Hematopoietic multipotent progenitor cell (in vitro differentiated cells): ENCODE measurements around the gene GNAT3. TPM values are rescaled to one million over a fixed set of nuclear protein-coding genes. Genes with fewer than 3 reads are reported as not detected.

Source experiments
- DNase-seq, 3 donors: peaks; one replicate each; pipeline ENCODE4 v3.0.0-alpha.2; 2011 to 2015; ENCODE audit warnings: low read depth in 2 of 3, low spot score in 2 of 3
- total RNA-seq: library from RNA; depleted of rRNA; stranded (reverse); fragments of >200 nt; gene quantifications from one replicate; pipeline ENCODE4 v1.2.3, GENCODE V29; 2012

The GNAT3 gene
- total RNA-seq, 1 donor: not detected

DNA sequence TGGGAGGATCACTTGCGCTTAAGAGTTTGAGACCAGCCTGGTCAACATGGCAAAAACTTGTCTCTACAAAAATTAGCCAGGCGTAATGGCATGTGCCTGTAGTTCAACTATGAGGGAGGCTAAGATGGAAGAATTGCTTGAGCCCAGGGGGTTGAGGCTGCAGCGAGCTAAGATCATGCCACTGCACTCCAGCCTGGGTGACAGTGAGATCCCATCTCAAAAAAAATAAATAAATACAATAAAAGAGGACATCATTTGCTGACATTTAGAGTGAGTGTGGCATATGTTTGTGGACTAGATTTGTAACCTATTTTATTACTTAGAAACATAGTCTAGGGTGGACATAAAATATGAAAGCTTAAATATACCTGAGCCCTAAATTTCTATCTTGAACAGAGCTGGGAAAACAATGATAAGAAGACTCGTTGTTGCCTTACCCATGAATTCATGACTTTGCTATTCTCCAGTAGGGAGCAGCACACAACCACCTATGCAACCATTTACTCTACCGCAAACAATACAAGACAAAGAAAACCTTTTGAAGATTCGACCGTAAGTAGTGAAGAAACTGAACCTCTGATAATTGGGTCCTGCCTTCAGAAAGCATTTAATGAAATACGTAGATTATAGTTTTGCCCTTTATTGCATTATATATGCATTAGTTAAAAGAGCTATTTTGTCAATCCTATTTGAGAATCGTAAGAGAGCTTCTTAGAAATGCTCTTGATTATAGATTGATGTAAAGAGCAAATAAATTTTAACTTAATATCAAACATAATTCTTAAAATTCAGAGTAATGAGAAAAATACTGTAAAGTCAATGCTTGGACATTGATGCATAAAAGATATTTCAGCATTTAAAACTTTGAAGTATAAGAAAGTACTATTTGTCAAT, 83.5 kb downstream of the GNAT3 start:
- DNase-seq: peak in 2 of 3 donors; percentile 58 to 86

DNA sequence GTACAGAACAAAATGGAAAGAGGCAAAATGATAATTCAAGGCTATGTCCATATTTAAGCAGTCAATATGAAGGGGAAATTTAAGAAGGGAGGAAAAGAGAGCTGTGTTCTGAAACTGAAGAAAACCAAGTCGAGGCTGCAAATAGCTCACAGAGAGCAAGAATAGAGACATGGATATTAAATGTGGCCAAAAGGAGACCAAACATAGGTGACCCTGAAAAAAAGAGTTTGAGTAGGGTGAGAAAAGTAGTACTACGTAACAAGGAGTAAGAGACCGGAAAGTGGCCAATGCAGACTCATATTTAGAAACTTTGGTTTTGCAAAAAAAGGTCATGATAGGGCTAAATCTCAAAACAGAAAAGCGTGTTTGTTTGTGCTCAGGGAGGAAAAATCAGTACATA, 84.6 kb downstream of the GNAT3 start:
- DNase-seq: no peak

DNA sequence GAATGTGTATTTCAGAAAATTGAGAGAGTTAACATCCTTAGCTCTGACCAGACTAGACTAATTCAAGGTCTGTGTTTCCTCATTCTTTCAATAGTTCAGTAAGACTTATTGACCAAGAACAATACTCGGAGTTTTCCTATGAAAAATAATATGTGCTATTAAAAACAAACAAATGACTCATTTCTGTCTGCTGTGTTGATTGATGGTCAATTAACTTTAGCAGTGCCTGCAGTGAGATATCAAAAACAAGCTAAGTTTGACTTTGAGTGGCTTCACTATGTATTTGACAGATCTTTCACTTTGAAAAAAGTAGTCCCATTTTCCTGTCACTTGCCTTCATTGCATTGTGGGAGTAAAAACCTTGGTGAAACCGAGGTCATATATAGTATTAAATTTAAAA, 91.0 kb downstream of the GNAT3 start:
- DNase-seq: no peak

DNA sequence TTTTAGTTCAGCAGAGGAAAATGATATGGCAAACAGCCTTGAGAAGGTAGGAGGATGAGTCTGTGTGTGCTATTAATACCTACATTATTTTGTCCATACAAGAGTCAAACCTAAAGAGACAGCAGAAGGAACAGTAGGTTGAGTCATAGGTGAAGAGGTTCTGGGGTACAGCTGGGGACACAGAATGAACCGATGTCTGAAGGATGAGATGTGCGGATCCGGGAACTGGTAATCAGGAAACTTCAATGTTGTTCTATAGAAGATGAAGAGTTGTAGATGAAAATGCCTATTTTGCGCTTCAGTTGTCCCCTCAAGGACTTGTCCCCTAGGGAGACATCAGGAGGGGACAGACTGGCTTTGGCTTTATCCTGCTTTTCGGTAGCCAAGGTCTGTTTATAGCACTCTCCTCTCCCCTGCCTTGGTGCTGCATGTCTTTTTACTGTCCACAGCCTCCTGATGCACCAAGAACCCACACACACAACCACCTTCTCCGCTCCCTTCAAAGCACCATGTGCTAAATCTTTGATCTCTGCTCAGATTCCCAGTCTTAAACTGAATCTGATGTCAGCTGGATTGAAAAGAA, 94.6 kb downstream of the GNAT3 start:
- no peak for DNase-seq

DNA sequence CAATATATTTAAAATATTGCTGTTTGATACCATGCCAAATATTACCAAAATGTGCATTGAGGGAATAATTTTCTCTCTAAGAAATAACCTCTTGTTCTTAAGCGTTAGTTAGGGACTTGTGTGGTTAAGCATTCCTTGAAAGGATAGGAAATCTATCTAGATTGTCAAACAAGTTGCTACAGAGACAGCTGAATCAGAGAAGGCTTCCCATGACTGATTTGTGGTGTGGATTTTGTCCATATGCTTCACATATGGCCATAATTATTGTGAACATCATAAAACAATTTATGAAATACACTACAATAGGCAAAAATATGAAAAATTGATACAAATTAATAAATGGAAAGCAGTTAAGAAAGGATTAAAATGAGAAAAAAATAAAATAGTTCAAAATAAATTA, 96.3 kb downstream of the GNAT3 start:
- no peak for DNase-seq

DNA sequence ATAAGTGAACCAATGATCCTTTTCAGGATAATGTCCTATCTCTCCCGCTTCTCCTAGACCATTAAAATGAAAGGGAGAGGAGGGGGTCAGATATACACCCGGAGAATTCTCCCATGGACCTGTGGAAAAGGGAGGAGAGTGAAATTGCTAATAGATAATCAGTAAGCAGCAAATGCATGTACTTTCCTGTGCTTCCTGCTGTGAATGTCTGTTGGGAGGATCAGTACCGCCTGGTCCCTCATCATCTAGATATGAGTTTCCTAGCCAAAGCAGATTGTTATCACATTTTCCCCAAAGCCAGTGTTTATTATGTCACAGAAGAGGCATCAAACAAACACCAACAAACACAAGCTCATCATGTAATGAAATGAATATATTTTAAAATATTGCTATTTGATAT, 96.8 kb downstream of the GNAT3 start:
- DNase-seq: no peak

DNA sequence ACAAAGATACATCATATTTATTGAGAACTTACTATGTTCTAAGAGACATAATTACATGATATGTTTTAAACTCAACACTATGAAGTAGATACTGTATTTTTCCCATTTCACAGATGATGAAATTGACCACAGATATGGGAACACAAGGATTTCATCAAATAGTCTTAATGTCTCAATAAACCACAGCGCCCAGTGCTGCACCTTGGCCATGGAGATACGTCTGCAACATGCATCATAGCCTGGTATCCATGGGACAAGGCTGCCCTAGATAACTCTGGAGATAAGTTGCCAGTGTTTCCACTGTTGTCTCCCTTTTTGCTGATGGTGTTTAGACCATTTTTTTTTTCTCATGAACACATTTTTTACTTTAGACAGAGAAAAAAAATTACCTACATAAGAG, 97.5 kb downstream of the GNAT3 start:
- peak in 1 of 3 donors; percentile 2 for DNase-seq

DNA sequence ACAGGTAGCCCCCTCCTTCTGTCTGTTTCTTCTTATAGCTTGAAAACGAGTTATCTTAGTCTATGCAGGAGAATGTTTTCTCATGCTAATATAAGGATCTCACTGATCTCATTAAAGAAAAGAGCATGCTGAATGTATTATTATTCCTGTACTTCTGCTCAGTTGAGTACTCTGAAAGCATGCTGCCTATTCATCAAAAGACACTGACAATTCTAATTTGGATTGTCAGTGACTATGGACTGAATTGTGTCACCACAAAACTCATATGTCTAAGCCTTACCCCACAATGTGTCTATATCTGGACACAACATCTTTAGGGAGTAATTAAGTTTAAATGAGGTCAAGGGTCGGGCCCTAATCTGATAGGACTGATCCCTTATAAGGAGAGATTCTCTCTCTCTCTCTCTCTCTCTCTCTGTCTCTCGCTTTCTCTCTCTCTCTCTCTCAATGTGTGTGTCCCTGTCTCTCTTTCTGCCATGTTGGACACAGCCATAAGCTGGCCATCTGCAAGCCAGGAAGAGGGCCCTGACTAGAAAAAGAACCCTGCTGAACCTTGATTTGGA, 98.4 kb downstream of the GNAT3 start:
- DNase-seq: no peak

DNA sequence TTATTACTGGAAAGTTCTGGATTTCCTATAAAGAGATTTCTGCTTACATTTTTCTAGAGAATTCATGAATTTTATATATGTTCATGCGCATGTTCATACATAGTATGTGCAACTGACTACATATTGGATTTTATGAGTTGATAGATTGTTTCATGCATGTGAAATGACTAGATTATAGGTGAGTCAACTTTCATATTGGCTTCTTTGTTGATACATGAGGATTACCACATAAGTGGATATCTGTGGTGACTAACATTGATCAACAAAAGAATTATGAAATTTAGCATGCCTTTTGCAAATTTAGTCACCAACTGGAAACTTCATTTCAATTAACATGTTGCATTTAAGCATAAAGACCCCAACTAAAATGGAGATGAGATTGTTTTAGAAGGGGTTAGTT, 99.0 kb downstream of the GNAT3 start:
- DNase-seq: no peak

DNA sequence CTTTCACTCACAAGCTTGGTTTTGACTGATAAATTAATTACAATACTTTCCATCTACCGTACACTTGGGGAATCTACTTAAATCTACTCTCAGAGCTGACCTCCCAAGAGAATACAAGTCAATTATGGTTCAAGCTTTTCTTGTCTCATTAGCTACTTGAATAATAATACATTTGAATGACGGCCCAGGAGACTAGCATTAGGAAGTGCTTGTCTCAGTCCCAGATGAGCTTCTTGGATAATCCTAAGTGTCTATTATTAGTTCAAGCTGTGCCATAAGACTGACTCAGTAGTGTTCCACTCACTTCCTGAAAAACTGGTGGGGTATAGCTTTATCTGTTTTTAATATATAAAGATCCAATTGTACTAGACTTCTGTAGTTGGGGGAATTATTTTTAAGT, 100.2 kb downstream of the GNAT3 start:
- no peak for DNase-seq

DNA sequence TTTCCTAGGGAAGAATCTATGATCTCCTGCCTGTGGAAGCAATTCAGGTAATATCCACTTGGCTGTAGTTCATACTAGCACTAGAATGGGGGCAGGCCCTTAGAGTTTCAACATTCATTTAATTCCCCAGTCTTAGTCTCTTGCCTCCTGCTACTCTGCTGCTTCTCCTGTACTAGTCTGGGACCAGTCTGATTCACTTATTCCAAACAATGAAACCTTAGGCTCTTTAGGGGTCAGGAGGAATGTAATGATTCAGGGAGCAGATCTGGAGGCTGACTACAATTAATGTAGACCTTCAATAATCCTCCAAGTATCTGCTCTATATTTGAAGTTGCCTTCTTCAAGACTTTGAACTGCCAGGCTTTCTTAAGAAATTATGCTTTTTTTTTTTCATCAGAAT, 101.8 kb downstream of the GNAT3 start:
- DNase-seq: no peak

Other genes with a start within 250 kb of the GNAT3 start
- 3.2 TPM for gene CD36, start 126.6 kb upstream of the GNAT3 start, total RNA-seq